K562 (cell line): Measurements from ENCODE around the gene ANKRD44. TPM values are rescaled to one million over a fixed set of nuclear protein-coding genes. Genes with fewer than 3 reads are reported as not detected.

Experiments
- ATAC-seq: fragments of 200-7000 bp; cut with Tn5 transposase; 3 replicates; pipeline ENCODE4 v1.9.1; 2020; ENCODE audit warnings: moderate library complexity
- BruUV-seq: library from RNA; stranded (reverse); fragments of 400-500 nt; replicated peaks from 2 replicates; lab custom pipeline; 2021; lab: Mats Ljungman, UMichigan
- CTCF ChIA-PET: fragments of 300-600 bp; formaldehyde crosslinking; extraction: SDS; loops from one replicate; lab custom pipeline; 2021; ENCODE audit warnings: low intra/inter-chr PET ratio; lab: Yijun Ruan, JAX
- POLR2A ChIA-PET: fragments of 300-600, 350-650 bp; sonication (Branson Sonifier 250); formaldehyde crosslinking; extraction: SDS; loops from one replicate; lab custom pipeline; 2021; ENCODE audit warnings: antibody characterized with exemption, inconsistent platforms; lab: Yijun Ruan, JAX
- DNase-seq, 4 experiments: peaks; one replicate each; pipeline versions ENCODE4 v3.0.0 to v3.0.0-alpha.2; 2011 to 2018; ENCODE audit warnings: low spot score in 3 of 4, mixed read lengths in 3 of 4; ENCODE audit errors: extremely low read depth in 1 of 4
- FAIRE-seq: peaks from 2 replicates; lab custom pipeline; 2011; peaks lifted over from hg19 to GRCh38; lab: Jason Lieb, UNC
- H2AFZ ChIP-seq: 2 replicates; pipeline ENCODE4 v1.6.0; 2011; ENCODE audit warnings: low read depth, low read length, control low read depth, inconsistent platforms
- H3K27ac ChIP-seq: fragments of 200-600 bp; 3 replicates; pipeline ENCODE4 v1.8.0; 2011; ENCODE audit warnings: low read depth, mild to moderate bottlenecking, control low read depth, inconsistent platforms, low read length, moderate library complexity, mixed read lengths; ENCODE audit errors: extremely low read depth
- H3K27me3 ChIP-seq, 2 experiments: fragments of 300-600 bp in 1 of 2; 2 replicates in 1 of 2; 3 replicates in 1 of 2; pipeline versions ENCODE4 v1.6.0 to v1.8.0; 2011; ENCODE audit warnings: inconsistent platforms in 2 of 2, low read length in 2 of 2, mild to moderate bottlenecking in 1 of 2, mixed read lengths in 1 of 2, moderate library complexity in 1 of 2; ENCODE audit not compliant: control insufficient read depth in 2 of 2, insufficient read depth in 2 of 2
- H3K36me3 ChIP-seq: fragments of 300-600 bp; 3 replicates; pipeline ENCODE4 v1.8.0; 2011; ENCODE audit warnings: mild to moderate bottlenecking, low read length, inconsistent platforms; ENCODE audit not compliant: control insufficient read depth, insufficient read depth
- H3K4me1 ChIP-seq, 2 experiments: fragments of 200-600 bp in 1 of 2; replicated peaks in 1 of 2; 2 replicates in 1 of 2; 3 replicates in 1 of 2; pipeline versions ENCODE4 v1.5.1 to v1.8.0; 2011; ENCODE audit warnings: inconsistent platforms in 2 of 2, low read length in 2 of 2, mild to moderate bottlenecking in 1 of 2, mixed read lengths in 1 of 2, moderate library complexity in 1 of 2; ENCODE audit not compliant: control insufficient read depth in 2 of 2, insufficient read depth in 2 of 2
- H3K4me2 ChIP-seq: 2 replicates; pipeline ENCODE4 v1.6.1; 2011; ENCODE audit warnings: low read length, control low read depth, inconsistent platforms, mixed read lengths; ENCODE audit not compliant: insufficient read depth
- H3K4me3 ChIP-seq: fragments of 200-600 bp; sonication (generic), shearing (Covaris generic); 2 replicates; pipeline ENCODE4 v1.5.1; 2016; ENCODE audit warnings: control low read depth, inconsistent platforms
- H3K79me2 ChIP-seq: fragments of 200-600 bp; 3 replicates; pipeline ENCODE4 v1.8.0; 2011; ENCODE audit warnings: low read length, inconsistent platforms; ENCODE audit not compliant: control insufficient read depth, insufficient read depth
- H3K9ac ChIP-seq, 2 experiments: 2 replicates each; pipeline versions ENCODE4 v1.6.0 to v1.6.1; 2011; ENCODE audit warnings: low read depth in 2 of 2, low read length in 2 of 2, control low read depth in 1 of 2, inconsistent platforms in 1 of 2, mild to moderate bottlenecking in 1 of 2, mixed read lengths in 1 of 2; ENCODE audit not compliant: insufficient read depth in 1 of 2
- H3K9me1 ChIP-seq: one replicate; pipeline ENCODE4 v1.6.0; 2011; ENCODE audit warnings: inconsistent platforms, mild to moderate bottlenecking, low read length, moderate library complexity; ENCODE audit not compliant: control insufficient read depth, insufficient read depth
- H3K9me3 ChIP-seq: replicated peaks from 2 replicates; pipeline ENCODE4 v1.5.1; 2011; ENCODE audit warnings: low read depth, low read length, inconsistent platforms; ENCODE audit not compliant: control insufficient read depth, insufficient read depth
- H4K20me1 ChIP-seq: replicated peaks from 2 replicates; pipeline ENCODE4 v1.6.1; 2011; ENCODE audit warnings: low read length, inconsistent platforms, mixed read lengths; ENCODE audit not compliant: control insufficient read depth, insufficient read depth
- ARHGAP35 ChIP-seq: fragments of 450-650 bp; IDR thresholded peaks from 2 replicates; pipeline ENCODE4 v1.6.1; 2018; ENCODE audit not compliant: partially characterized antibody
- ARID1B ChIP-seq: fragments of 450-650 bp; IDR thresholded peaks from 2 replicates; pipeline ENCODE4 v1.6.1; 2016; ENCODE audit warnings: antibody characterized with exemption, mild to moderate bottlenecking, inconsistent platforms
- BACH1 ChIP-seq: fragments of 200-800 bp; sonication (Bioruptor generic); IDR thresholded peaks from 2 replicates; pipeline ENCODE4 v1.6.1; 2016; ENCODE audit warnings: missing genetic modification characterization, missing compliant biosample characterization
- BHLHE40 ChIP-seq: IDR thresholded peaks from 2 replicates; pipeline ENCODE4 v1.6.1; 2011; ENCODE audit warnings: low read length, improper control_type of control experiment
- CHD2 ChIP-seq: IDR thresholded peaks from 2 replicates; pipeline ENCODE4 v1.6.1; 2011; ENCODE audit warnings: low read depth, low read length
- MTA3 ChIP-seq: fragments of 450-650 bp; formaldehyde crosslinking; IDR thresholded peaks from 2 replicates; pipeline ENCODE4 v1.6.1; 2017; ENCODE audit warnings: mild to moderate bottlenecking, borderline replicate concordance
- MYBL2 ChIP-seq, 2 experiments: fragments of 450-650 bp in 1 of 2; sonication (generic) in 1 of 2; formaldehyde crosslinking in 1 of 2; IDR thresholded peaks; 2 replicates each; pipeline versions ENCODE4 v1.6.1 to v1.8.1; 2017 to 2022; ENCODE audit warnings: borderline replicate concordance in 1 of 2, inconsistent platforms in 1 of 2, low read depth in 1 of 2, mild to moderate bottlenecking in 1 of 2, missing genetic modification reagents in 1 of 2, moderate library complexity in 1 of 2
- NR1H2 ChIP-seq: sonication (generic); formaldehyde crosslinking; IDR thresholded peaks from 2 replicates; pipeline ENCODE4 v1.4.0; 2020; ENCODE audit warnings: mild to moderate bottlenecking, missing genetic modification reagents
- POLR2B ChIP-seq: fragments of 450-650 bp; IDR thresholded peaks from 2 replicates; pipeline ENCODE4 v1.6.1; 2018; ENCODE audit warnings: low read depth; ENCODE audit not compliant: partially characterized antibody
- PRMT5 ChIP-seq: sonication (generic); formaldehyde crosslinking; IDR thresholded peaks from 2 replicates; pipeline ENCODE4 v1.5.0; 2020; ENCODE audit warnings: missing genetic modification reagents
- TAL1 ChIP-seq: fragments of 450-650 bp; IDR thresholded peaks from 2 replicates; pipeline ENCODE4 v1.6.1; 2016; ENCODE audit warnings: mild to moderate bottlenecking
- TEAD4 ChIP-seq, 2 experiments: sonication (generic) in 1 of 2; formaldehyde crosslinking in 1 of 2; IDR thresholded peaks; 2 replicates each; pipeline versions ENCODE4 v1.6.1 to v1.8.0; 2012 to 2022; ENCODE audit warnings: borderline replicate concordance in 1 of 2, inconsistent platforms in 1 of 2, low read length in 1 of 2, mild to moderate bottlenecking in 1 of 2, missing genetic modification reagents in 1 of 2
- ZNF23 ChIP-seq: fragments of 250-450 bp; sonication (Bioruptor Pico); IDR thresholded peaks from 2 replicates; pipeline ENCODE4 v1.4.0; 2020; ENCODE audit warnings: mild to moderate bottlenecking
- ZNF274 ChIP-seq: IDR thresholded peaks from 2 replicates; pipeline ENCODE4 v1.6.1; 2011; ENCODE audit warnings: low read depth, mild to moderate bottlenecking, low read length, moderate library complexity, borderline replicate concordance
- WGBS: fragments of 100-300 bp; shearing (Covaris generic); methylation state at CpG from one replicate; pipeline ENCODE4 v1.1.6; 2016; ENCODE audit warnings: low coverage, mixed read lengths; ENCODE audit not compliant: insufficient coverage; ENCODE audit errors: missing lambda C conversion rate; 5-methylcytosine and 5-hydroxymethylcytosine counted together
- in situ Hi-C: fragments of 300-500 bp; cut with MboI; formaldehyde crosslinking; loops from 4 replicates; pipeline ENCODE4 v1.15.0; 2018; ENCODE audit warnings: inconsistent platforms, mixed read lengths
- intact Hi-C: fragments of 100-400 bp; cut with micrococcal nuclease; formaldehyde crosslinking; loops from 2 replicates; pipeline ENCODE4 v1.14.2; 2022
- polyA plus RNA-seq, 8 experiments: library from polyadenylated mRNA; depleted of rRNA in 4 of 8; stranded (reverse) in 5 of 8; unstranded in 3 of 8; fragments of >200 nt; fragmentation: Nextera tagmentation in 2 of 8; fragmentation: Illumina TruSeq in 1 of 8; extraction: Ambion mirVana in 2 of 8; extraction: Trizol in 1 of 8; gene quantifications; 2 replicates each; pipeline versions ENCODE4 v1.2.1 to v1.2.3, GENCODE V29; 2011 to 2014; ENCODE audit warnings: inconsistent platforms in 1 of 8, missing spikeins in 1 of 8
- total RNA-seq, 7 experiments: library from RNA; depleted of rRNA in 6 of 7; stranded (reverse); fragments of >200 nt in 6 of 7; fragmentation: Illumina TruSeq in 2 of 7; extraction: Trizol in 2 of 7; gene quantifications; 2 replicates each; pipeline versions ENCODE4 v1.2.1 to v1.2.3, GENCODE V29; 2011 to 2021; ENCODE audit warnings: low replicate concordance in 1 of 7
- TF ChIP-seq, protein P1 (sequence below): sonication (generic); formaldehyde crosslinking; IDR thresholded peaks from 2 replicates; pipeline ENCODE4 v1.8.1; 2023; ENCODE audit warnings: missing genetic modification reagents, mild to moderate bottlenecking, borderline replicate concordance
- TF ChIP-seq, protein P2 (sequence below): fragments of 200-800 bp; sonication (Bioruptor generic); IDR thresholded peaks from 2 replicates; pipeline ENCODE4 v1.6.1; 2017; ENCODE audit warnings: missing genetic modification characterization, missing compliant biosample characterization

Gene ANKRD44
- total and polyA plus RNA-seq, 9 of the 15 experiments (the other 6 are each of a cell fraction or from before 2014, with no cell fraction given), result 0.03 to 0.64 (median 0.07) TPM; not detected in 3

DNA sequence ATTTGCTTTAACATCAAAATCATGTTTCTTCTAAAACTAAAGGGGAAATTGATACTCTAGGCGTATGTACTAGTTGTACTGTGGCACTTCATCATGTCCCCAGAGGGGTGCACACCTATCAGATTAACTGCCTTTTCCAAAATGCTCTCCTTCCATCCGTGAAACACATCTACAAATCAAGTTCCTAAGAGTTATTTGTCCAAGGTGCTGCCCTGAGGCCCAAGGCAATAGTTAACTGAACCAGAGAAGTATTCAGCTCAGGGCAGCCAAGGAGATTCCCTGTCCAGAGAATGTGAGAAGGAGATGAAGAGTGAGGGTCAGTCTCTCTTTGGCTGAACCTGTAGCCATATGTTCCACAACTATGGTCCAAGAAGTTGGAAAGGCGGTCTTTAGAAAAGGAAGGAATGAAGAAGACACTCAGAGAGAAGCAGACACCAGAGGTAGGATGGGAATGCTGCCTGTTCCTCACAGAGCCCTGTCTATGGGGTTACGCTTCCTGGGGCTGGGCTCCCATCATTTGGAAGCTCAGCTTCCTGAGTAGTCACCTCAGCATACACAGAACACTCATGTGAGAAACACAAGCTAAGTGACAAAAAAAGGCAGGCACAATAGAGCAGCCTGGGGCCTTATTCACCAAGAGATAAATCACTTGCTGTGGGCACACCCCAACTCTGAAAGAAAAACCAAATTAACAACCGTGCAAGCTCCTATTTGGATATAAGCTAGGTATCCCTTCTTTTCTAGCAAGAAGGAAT lies 55.6 kb downstream of the ANKRD44 start:
- Histone ChIP-seq H3K27me3 (peaks cover 0 to 5% of the 10 kb centered on the region in 2 experiments; a peak in 2 of 5 replicates), H3K36me3 (no peaks in the 10 kb centered on the region), H3K9me1 (no peaks in the 10 kb centered on the region), H3K79me2 (no peaks in the 10 kb centered on the region), H3K27ac (no peak overlapping the region), H3K4me3 (no peak overlapping the region), H3K9me3 (no peaks in the 10 kb centered on the region), H4K20me1 (no peaks in the 10 kb centered on the region), H2AFZ (no peak overlapping the region), H3K9ac (no peak overlapping the region), H3K4me2 (no peak overlapping the region), H3K4me1 (no peaks in the 10 kb centered on the region)
- no peak for FAIRE-seq
- BruUV-seq, result no TSS peak
- 0% methylated on average over 5 of the region's 5 CpGs for WGBS
- intact Hi-C loops (no loop called here), in situ Hi-C loops (no loop called here)
- ATAC-seq, result no peak
- CTCF ChIA-PET, result no interaction called here
- TF ChIP-seq ARID1B (no peak), MTA3 (no peak), CHD2 (no peak), BACH1 (tag) (no peak), ZNF23 (CRISPR knock-in tag) (no peak), TAL1 (no peak), MYBL2 (IDR thresholded peaks at IDR 0.05; ENCODE audit: low read depth) (no peak), MYBL2 (CRISPR knock-in tag; IDR thresholded peaks at IDR 0.05; ENCODE audit: borderline replicate concordance) (no peak), ZNF274 (no peak), TEAD4 (IDR thresholded peaks at IDR 0.05; ENCODE audit: low read length) (no peak), TEAD4 (CRISPR knock-in tag; IDR thresholded peaks at IDR 0.05; ENCODE audit: borderline replicate concordance) (no peak), BHLHE40 (no peak), ARHGAP35 (no peak), POLR2B (no peak), NR1H2 (CRISPR knock-in tag) (no peak), PRMT5 (CRISPR knock-in tag) (no peak)
- TF ChIP-seq, protein P1, sequence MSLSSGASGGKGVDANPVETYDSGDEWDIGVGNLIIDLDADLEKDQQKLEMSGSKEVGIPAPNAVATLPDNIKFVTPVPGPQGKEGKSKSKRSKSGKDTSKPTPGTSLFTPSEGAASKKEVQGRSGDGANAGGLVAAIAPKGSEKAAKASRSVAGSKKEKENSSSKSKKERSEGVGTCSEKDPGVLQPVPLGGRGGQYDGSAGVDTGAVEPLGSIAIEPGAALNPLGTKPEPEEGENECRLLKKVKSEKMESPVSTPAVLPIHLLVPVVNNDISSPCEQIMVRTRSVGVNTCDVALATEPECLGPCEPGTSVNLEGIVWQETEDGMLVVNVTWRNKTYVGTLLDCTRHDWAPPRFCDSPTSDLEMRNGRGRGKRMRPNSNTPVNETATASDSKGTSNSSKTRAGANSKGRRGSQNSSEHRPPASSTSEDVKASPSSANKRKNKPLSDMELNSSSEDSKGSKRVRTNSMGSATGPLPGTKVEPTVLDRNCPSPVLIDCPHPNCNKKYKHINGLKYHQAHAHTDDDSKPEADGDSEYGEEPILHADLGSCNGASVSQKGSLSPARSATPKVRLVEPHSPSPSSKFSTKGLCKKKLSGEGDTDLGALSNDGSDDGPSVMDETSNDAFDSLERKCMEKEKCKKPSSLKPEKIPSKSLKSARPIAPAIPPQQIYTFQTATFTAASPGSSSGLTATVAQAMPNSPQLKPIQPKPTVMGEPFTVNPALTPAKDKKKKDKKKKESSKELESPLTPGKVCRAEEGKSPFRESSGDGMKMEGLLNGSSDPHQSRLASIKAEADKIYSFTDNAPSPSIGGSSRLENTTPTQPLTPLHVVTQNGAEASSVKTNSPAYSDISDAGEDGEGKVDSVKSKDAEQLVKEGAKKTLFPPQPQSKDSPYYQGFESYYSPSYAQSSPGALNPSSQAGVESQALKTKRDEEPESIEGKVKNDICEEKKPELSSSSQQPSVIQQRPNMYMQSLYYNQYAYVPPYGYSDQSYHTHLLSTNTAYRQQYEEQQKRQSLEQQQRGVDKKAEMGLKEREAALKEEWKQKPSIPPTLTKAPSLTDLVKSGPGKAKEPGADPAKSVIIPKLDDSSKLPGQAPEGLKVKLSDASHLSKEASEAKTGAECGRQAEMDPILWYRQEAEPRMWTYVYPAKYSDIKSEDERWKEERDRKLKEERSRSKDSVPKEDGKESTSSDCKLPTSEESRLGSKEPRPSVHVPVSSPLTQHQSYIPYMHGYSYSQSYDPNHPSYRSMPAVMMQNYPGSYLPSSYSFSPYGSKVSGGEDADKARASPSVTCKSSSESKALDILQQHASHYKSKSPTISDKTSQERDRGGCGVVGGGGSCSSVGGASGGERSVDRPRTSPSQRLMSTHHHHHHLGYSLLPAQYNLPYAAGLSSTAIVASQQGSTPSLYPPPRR (CRISPR knock-in tag), result no peak
- TF ChIP-seq, protein P2, sequence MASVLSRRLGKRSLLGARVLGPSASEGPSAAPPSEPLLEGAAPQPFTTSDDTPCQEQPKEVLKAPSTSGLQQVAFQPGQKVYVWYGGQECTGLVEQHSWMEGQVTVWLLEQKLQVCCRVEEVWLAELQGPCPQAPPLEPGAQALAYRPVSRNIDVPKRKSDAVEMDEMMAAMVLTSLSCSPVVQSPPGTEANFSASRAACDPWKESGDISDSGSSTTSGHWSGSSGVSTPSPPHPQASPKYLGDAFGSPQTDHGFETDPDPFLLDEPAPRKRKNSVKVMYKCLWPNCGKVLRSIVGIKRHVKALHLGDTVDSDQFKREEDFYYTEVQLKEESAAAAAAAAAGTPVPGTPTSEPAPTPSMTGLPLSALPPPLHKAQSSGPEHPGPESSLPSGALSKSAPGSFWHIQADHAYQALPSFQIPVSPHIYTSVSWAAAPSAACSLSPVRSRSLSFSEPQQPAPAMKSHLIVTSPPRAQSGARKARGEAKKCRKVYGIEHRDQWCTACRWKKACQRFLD, result no peak
- DNase-seq, result no peak
- POLR2A ChIA-PET, result interaction anchor here (0.6 kb wide), 1 partner anchor 41 kb away, joined by 3 read pairs; no protein-coding TSS in a partner anchor
